ENCODE data around the gene GMDS. TPM values are rescaled to one million over a fixed set of nuclear protein-coding genes. Genes with fewer than 3 reads are reported as not detected.

GMDS gene
- total RNA-seq, 1 experiment from 2014 or later = 27.6 TPM

DNA sequence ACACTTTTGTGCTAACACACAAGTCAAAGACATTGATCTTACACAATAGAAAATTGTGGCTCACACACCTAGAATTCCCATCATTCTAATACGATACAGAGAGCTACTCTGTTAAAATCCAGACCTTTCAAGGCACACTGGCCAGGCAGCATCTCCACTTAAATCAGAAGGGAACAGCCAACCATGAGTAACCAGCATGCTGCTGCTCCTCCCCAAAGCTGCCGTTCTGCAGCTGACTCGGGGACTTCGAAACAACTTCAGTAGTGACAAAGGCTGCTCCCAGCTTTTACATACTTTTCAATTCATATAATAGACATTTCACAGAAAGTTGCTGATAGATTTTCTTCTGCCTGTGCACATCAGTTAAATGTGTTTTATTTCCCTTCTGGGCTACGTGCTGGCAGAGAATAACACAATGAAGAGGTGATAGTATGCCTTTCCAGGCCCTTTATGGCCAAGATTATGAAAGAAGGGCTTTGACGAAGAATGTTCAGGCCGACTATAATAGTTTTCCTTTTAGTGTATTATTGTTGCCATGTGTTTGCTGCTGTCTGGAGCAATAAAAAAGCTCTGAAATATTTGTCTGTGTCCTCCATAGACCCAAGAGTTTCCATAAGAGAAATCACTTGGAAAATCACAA, 159.0 kb downstream of the GMDS start:
- Histone ChIP-seq H3K56ac (ENCODE audit: insufficient read length, low read depth, low read length) (no peak overlapping the region), H3K23ac (ENCODE audit: insufficient read length, low read depth, low read length) (no peak overlapping the region), H4K8ac (replicated peaks; ENCODE audit: insufficient read length, low read depth, low read length) (no peak overlapping the region), H4K20me1 (ENCODE audit: control insufficient read depth, insufficient read depth, insufficient read length) (no peaks in the 10 kb centered on the region), H2BK120ac (ENCODE audit: low read depth, low read length, poor library complexity, severe bottlenecking) (no peak overlapping the region), H3K79me1 (ENCODE audit: insufficient read depth, low read depth, low read length, poor library complexity, severe bottlenecking) (no peaks in the 10 kb centered on the region), H2BK5ac (ENCODE audit: insufficient read length, low read length) (no peak overlapping the region), H2BK12ac (ENCODE audit: insufficient read length, low read depth, low read length) (no peak overlapping the region), H4K91ac (ENCODE audit: insufficient read length, low read depth, low read length) (no peak overlapping the region), H3K27ac (ENCODE audit: insufficient read length, low read depth, low read length) (no peak overlapping the region), H2BK20ac (ENCODE audit: low read depth, low read length, poor library complexity, severe bottlenecking) (no peak overlapping the region), H2BK15ac (ENCODE audit: low read depth, low read length) (no peak overlapping the region), H3K18ac (ENCODE audit: insufficient read length, low read depth, low read length) (no peak overlapping the region), H3K9me3 (ENCODE audit: control insufficient read depth, low read depth, low read length) (no peaks in the 10 kb centered on the region), H4K5ac (ENCODE audit: insufficient read length, low read depth, low read length) (no peak overlapping the region), H2AFZ (ENCODE audit: low read length) (no peak overlapping the region), H3K27me3 (ENCODE audit: insufficient read depth, low read length) (no peaks in the 10 kb centered on the region), H3K23me2 (ENCODE audit: insufficient read length, low read depth, low read length, poor library complexity, severe bottlenecking) (no peaks in the 10 kb centered on the region), H3K4ac (ENCODE audit: low read depth, low read length) (no peak overlapping the region), H3K4me2 (ENCODE audit: insufficient read depth, insufficient read length, low read length) (no peak overlapping the region), H3K14ac (ENCODE audit: insufficient read depth, low read length) (no peak overlapping the region), H3K9ac (ENCODE audit: extremely low read depth, insufficient read length, low read length) (no peak overlapping the region), H3K4me1 (ENCODE audit: insufficient read depth, low read length) (no peaks in the 10 kb centered on the region), H2AK5ac (ENCODE audit: insufficient read length, low read length) (no peak overlapping the region), H3K79me2 (ENCODE audit: insufficient read depth, low read length) (no peaks in the 10 kb centered on the region), H3T11ph (ENCODE audit: low read length) (no peak overlapping the region)
- Mint-ChIP-seq H3K27ac (no peak overlapping the region; a peak in 2 of 7 replicates), H3K36me3 (ENCODE audit: insufficient read depth in 1 of 3, low read depth in 3 of 3) (no peaks in the 10 kb centered on the region), H3K4me3 (no peak overlapping the region), H3K27me3 (ENCODE audit: low read depth) (no peaks in the 10 kb centered on the region), H3K9me3 (no peaks in the 10 kb centered on the region), H3K4me1 (no peaks in the 10 kb centered on the region)
- WGBS (ENCODE audit: extremely low coverage, insufficient read length, low lambda C conversion rate) = no CpG with 5 or more reads among the region's 7 CpGs
- DNase-seq = no peak
- TF ChIP-seq, protein P1, sequence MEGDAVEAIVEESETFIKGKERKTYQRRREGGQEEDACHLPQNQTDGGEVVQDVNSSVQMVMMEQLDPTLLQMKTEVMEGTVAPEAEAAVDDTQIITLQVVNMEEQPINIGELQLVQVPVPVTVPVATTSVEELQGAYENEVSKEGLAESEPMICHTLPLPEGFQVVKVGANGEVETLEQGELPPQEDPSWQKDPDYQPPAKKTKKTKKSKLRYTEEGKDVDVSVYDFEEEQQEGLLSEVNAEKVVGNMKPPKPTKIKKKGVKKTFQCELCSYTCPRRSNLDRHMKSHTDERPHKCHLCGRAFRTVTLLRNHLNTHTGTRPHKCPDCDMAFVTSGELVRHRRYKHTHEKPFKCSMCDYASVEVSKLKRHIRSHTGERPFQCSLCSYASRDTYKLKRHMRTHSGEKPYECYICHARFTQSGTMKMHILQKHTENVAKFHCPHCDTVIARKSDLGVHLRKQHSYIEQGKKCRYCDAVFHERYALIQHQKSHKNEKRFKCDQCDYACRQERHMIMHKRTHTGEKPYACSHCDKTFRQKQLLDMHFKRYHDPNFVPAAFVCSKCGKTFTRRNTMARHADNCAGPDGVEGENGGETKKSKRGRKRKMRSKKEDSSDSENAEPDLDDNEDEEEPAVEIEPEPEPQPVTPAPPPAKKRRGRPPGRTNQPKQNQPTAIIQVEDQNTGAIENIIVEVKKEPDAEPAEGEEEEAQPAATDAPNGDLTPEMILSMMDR (conservative IDR thresholded peaks at IDR 0.05) = no peak
